GM21528 (cell line): ENCODE results near the gene NBPF4.
"Not testable (repeated sequence)": the region's sequence is repeated elsewhere in the genome, so short reads cannot be mapped to it uniquely, and the experiment has no call there.

ENCODE experiments used
- ATAC-seq: cut with Tn5 transposase; IDR thresholded peaks from one replicate; pipeline ENCODE4 v1.9.1; 2021; ENCODE audit warnings: mild to moderate bottlenecking, moderate library complexity; ENCODE audit not compliant: unreplicated experiment, low FRiP score

Gene NBPF4

DNA sequence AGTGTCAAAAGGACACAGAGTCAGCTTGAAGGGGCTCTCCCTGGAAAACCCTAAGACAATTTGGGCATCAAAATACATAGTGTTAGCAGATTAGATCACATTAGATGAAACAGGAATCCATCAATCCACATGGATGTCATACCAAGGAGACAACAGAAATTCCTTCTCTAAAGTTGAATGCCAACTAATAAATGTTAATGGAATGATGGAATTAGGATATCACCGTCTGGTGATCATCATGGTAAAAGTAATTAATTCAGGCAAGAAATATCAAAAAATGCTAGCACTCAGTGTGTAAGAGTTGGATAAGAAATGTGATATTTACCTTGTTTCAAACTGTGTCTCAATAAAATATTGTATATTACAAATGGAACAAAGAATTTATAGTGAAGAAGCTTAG lies 32.9 kb downstream of the NBPF4 start:
- ATAC-seq, result no peak

DNA sequence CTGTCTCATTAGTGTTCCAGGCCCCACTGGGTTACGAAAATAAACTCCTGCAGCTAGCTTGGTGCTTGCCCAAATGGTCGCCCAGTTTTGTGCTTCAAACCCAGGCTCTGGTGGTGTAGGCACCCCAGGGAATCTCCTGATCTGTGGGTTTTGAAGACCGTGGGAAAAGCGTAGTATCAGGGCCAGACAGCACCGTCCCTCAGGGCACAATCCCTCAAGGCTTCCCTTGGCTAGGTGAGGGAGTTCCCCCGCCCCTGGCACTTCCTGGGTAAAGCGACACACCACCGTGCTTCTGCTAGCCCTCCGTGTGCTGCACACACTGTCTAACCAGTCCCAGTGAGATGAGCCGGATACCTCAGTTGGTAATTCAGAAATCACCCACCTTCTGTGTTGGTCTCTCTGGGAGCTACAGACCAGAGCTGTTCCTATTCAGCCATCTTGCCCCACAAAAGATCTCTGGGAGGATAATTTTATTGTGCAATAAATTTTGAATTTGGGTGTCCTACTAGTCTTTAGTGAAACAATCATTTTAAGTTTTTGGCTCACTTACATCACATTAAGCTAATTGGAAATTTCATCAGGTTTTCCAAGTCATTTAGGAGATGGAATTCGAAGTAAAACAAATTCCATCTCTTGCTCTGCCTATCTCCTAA lies 34.3 kb downstream of the NBPF4 start:
- ATAC-seq, result no peak

DNA sequence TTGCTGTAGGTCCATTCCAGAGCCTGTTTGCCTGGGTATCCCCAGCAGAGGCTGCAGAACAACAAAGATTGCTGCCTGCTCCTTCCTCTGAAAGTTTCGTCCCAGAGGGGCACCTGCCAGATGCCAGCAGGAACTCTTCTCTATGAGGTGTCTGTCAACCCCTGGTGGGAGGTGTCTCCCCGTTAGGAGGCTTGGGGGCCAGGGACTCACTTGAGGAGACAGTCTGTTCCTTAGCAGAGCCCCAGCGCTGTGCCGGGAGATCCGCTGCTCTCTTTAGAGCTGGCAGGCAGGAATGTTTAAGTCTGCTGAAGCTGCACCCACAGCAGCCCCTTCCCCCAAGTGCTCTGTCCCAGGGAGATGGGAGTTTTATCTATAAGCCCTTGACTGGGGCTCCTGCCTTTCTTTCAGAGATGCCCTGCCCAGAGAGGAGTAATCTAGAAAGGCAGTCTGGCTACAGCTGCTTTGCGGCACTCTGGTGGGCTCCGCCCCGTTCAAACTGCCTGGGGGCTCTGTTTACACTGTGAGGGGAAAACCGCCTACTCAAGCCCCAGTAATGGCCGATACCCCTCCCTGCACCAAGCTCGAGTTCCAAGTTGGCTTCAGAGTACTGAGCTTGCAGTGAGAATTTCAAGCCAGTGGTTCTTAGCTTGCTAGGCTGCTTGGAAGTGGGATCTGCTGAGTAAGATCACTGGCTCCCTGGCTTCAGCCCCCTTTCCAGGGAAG lies 35.0 kb downstream of the NBPF4 start:
- ATAC-seq, result no peak

DNA sequence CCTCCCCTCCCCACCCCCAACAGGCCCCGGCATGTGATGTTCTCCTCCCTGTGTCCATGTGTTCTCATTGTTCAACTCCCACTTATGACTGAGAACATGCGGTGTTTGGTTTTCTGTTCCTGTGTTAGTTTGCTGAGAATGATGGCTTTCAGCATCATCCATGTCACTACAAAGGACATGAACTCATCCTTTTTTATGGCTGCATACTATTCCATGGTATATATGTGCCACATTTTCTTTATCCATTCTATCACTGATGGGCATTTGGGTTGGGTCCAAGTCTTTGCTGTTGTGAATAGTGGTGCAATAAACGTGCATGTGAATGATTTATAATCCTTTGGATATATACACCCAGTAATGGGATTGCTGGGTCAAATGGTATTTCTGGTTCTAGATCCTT lies 40.3 kb downstream of the NBPF4 start:
- not testable (repeated sequence) for ATAC-seq

DNA sequence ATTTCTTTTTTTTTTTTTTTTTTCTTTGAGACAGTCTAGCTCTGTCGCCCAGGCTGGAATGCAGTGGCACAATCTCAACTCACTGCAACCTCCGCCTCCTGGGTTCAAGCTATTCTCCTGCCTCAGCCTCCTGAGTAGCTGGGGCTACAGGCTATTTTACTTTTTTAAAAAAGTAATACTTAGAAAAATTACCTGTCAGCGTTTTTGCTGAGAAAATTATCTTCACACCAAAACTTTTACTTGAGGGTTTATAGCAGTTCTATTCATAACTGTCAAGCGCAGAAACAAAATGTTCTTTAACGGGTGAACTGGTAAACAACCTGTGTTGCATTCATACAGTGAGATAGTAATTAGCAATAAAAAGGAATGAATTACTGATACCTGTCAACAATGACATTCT lies 42.2 kb downstream of the NBPF4 start:
- ATAC-seq, result no peak

DNA sequence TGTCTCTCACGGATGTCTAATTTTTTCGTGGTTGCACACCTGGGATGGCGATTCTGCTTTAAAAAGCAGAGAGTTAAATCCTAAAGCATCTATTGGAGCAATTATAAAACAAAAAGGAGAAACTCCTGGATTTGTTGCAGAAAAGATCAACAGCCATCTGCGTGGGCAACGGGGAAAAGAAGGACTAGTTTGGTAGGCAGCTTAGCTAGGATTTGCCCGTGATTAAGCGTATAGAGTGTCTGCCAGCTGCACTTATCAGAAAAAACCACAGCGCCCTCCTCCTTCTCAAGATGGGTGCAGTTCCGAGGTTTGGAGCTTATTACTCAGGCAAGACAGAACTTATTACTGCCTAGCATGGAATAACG lies 43.2 kb downstream of the NBPF4 start:
- no peak for ATAC-seq

DNA sequence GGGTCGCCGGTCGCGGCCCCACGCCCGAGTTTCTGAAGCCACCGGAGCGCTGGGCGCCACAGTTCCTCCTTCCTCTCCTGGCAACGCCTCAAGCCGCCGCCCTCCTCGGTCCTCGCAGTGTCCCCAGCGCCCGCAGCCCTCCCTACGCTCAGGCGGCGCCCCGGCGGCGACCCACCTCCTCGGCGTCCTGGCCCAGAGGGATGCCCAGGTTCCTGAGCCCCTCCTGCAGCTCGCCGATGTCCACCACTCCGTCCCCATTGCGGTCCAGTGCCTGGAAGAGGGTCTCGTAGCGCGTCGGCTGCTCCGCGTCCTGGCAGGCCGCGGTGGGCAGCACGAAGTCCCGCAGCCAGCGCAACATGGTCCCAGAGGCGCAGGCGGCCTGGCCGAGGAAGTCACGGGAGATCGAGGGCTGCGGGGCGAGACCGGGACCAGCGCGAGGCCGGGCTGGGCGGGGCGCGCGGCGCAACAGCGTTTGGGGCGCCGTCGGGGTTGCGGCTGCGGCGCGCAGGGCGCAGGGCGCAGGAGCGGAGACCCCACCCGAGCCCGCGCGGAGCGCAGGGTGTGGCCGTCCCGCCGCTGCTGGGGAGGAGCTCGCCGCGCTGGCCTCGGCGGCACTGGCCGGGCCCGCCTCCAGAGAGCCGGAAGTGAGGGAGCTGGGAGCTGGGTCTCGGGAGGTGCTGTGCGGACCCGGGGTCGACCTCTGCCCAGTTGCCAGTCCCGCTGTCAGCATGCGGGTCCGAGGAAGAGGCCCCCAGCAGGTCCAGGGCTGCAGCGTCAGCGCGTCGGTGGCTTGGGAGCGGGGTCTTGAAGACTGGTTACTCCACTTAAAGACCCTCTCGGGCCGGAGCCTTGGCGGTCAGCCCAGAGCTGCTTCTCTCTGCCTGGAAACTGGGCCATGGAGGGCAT lies 43.8 kb downstream of the NBPF4 start, which contains the start of gene SLC25A24:
TSS of gene SLC25A24 (minus strand) at position 563 of the 906 bp plus-strand sequence. CDS start at position 358, 205 bp downstream.
- peak; percentile 79 for ATAC-seq

DNA sequence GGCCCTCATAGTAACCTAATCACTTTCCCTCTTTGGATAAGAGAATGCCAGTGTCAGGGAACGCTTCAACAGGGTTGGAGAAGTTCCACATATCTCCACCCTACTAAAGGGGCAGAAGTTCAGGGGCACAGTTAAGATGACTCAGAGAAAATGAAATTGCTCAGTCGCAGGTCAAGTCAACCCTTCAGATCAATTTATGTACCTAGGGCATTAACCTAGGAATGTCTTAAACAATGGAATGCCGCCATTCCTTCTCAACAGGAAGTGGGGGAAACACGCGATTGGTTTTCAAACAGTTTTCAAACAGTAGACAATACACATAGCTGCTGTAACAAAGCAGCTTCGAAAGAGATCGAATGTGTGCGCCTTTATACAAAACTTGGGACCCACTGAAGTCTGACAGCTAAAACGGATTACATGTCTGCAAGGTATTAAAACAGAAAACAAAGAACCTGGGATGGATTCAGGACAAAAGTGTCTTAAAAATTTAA lies 44.6 kb downstream of the NBPF4 start:
- ATAC-seq, result no peak

DNA sequence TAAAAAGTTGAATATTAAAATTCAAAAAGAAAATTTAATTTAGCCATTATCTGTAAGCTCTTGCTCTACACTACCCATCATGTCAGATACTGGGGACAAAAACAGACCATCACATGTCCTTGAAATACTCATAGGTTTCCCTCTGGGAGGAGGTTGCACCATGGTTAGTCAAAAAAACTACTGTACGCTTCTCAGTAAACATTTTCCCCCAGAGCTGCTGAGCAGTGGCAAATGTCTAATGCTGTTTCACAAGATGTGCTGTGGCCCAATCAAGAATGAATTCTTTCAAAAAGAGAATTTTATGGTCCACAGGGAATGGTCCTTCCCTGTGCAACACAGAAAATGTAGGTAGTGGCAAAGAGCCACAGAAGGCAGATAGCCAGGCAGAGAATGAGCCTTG lies 49.8 kb downstream of the NBPF4 start:
- ATAC-seq, result no peak

DNA sequence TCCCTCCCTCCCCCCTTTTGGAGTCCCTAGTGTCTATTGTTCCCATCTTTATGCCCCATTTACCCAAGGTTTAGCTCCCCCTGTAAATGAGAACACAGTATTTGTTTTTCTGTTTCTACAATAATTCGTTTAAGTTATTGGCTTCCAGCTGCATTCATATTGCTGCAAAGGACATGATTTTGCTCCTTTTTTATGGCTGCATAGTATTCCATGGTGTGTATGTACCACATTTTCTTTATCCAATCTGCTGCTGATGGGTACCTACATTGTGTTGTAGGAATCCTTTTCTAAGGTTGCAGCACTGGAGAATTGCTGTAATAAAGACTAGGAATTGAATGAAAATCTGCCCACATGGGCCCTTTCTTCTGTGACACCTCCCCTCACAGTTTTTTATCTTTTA lies 50.5 kb downstream of the NBPF4 start:
- no peak for ATAC-seq

DNA sequence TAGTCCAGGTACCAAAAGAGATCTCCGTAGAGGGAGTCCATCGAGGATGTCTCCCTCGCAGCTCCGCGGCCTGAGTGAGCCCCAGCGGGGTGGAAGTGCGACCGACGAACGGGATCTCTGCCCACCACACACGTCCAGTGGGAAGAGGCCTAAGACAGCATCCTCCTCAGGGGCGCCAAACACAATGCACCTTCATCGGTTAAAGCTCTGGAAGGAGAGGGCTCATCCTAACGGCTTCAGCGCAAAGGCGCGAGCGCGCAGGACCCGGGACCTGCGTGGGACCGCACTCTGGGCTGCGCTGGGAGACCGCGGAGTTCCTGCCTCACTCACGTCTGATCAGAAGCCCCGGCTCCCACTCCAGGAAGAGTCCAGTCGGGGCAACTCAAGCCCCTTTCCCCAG lies 51.3 kb downstream of the NBPF4 start:
- no peak for ATAC-seq

DNA sequence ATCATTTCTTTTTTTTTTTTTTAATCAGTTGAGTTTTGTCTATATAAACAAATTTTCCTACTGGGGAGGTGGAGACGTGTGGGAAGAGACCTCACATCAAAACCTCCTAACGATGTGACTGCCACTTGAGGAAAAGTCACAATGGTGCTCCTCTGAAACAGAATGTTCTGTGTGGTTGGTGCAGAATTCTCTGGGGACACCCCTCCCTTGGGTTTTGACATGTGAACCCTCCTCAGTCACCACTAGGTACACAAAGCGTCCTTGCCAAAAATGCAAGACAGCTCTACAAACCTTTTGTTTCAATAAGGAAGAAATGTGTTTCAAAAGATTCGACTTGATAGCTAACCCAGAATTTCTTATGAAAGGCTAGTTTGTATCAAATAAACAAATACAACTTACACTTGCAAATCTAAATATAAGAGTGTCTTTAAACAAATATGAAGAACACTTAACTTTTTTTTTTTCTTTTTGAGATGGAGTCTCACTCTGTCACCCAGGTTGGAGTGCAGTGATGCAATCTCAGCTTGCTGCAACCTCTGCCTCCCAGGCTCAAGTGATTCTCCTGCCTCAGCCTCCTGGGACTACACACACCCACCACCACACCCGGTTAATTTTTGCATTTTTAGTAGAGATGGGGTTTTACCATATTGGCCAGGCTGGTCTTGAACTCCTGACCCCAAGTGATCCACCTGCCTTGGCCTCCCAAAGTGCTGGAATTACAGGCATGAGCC lies 53.0 kb downstream of the NBPF4 start:
- ATAC-seq, result no peak

DNA sequence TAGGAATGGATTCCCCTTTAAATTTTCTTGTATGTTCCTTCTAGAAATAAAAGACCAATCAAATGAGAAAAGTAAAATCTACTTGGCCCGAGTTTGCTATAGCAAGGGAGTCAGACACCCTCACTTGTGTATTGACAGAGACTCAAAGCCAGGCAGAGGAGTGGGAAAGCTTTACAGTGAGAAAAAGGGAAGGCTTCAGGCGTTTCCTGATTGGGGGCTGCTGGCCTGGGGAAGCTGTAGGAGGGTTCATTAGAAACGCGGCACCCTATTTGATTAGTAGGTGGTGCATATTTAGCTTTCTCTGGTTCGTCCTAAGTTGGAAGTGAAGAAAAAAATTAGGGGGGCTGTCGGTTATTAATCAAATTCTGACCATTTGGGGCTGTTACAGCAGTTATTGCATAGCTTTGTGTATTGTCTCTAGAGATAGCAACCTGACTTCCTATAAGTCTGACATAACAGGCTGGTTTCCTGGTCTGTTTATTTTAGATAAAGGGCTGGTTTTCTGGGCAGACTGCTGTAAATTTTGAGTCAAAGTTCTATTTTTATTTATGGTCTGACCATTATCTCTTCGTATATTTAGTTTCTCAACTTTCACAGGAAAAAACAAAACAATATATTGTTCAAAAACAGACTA lies 53.8 kb downstream of the NBPF4 start:
- no peak for ATAC-seq

DNA sequence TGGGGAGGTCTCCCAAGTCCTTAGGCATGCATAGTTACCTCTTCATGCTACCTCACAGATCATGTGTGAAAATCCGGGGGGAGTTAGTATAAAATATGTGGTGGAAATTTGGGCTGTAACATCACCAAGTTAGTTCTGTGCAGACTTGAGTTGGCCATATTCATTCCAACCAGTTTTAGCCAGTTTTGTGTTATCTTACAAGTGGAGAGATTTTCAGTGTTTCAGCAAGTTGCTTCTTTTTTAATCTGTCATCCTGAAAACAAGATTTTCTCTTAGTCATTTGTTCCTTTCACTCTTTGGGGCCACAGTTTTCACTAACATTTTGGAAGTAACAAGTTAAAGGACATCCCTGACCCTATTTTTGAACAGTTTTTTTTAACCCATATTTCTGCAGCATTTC lies 55.1 kb downstream of the NBPF4 start:
- ATAC-seq, result no peak

DNA sequence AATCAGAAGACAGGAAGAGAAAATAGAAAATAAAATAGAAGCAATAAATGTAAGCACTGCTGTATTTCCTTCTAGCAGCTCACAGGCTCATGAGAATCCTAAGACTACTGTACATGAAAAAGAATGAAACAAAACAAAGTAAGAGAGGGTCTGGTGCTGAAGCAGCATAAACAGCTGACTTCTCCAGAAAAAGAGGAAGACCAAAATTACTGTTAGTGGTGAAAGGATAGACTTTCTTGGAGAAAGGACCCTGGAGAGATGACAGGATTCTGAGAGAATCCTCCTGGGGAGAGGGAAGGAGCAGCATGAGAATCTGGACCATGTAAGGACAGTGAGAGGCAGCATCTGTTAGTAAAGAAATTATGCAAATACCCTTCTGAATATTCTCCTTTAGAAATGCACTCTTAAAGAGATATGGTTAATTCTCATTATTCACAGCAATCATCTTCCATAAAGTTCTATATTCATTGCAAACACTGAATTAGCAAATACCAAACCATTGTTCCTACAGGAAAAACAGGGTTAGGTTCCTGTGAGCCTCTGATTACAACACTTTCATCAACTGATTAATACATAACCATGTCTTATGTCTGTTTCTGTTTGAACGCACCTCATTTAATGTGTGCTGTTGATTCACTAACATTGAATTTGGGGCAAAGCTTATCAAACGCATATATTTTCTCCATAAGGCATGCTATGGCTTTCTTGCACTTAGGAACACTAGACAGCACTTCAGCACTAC lies 60.7 kb downstream of the NBPF4 start:
- no peak for ATAC-seq

DNA sequence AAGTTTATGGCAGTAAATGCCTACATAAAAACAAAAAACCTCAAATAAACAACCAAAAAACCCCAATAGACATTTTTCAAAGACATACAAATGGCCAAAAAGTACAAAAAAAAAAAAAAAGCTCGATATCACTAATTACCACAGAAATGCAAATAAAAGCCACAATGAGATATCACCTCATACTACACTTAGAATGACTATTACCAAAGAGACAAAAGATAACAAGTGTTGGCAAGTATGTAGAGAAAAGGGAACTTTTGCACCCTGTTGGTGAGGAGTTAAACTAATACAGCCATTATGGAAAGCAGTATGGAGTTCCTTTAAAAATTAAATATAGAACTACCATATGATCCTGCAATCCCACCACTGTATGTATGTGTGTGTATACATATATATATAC lies 64.9 kb downstream of the NBPF4 start:
- no peak for ATAC-seq
